T-cell (primary cell): ENCODE results near the gene SELENOH. TPM values are rescaled to one million over a fixed set of nuclear protein-coding genes. Genes with fewer than 3 reads are reported as not detected.

Experiments used
- ATAC-seq, 4 experiments: fragments of 200-7000 bp in 3 of 4; fragments of 150-1000 bp in 1 of 4; cut with Tn5 transposase; replicated peaks in 1 of 4; 1 replicate in 3 of 4; 2 replicates in 1 of 4; pipeline ENCODE4 v1.10.0; 2021; ENCODE audit warnings: moderate library complexity in 3 of 4, mild to moderate bottlenecking in 2 of 4, moderate number of reproducible peaks in 1 of 4
- CTCF ChIA-PET, 2 donors: fragments of 300-600 bp; sonication (Branson Sonifier 250); formaldehyde crosslinking; loops; one replicate each; lab custom pipeline; 2022; ENCODE audit warnings: antibody characterized with exemption in 2 of 2; lab: Charles Lee
- POLR2A ChIA-PET, 2 donors: fragments of 300-600 bp; sonication (Branson Sonifier 250); formaldehyde crosslinking; loops; one replicate each; lab custom pipeline; 2022; ENCODE audit warnings: antibody characterized with exemption in 2 of 2; lab: Charles Lee
- DNase-seq, 35 experiments: peaks; one replicate each; pipeline versions ENCODE4 v3.0.0 to v3.0.0-alpha.2; 2013 to 2023
- H3K27ac ChIP-seq: one replicate; pipeline ENCODE4 v1.5.1; 2013; ENCODE audit warnings: low read length
- H3K27me3 ChIP-seq, 2 experiments: replicated peaks in 1 of 2; 1 replicate in 1 of 2; 2 replicates in 1 of 2; pipeline versions ENCODE4 v1.6.1 to v1.7.0; 2013; ENCODE audit warnings: low read length in 1 of 2, mixed read lengths in 1 of 2; ENCODE audit not compliant: control insufficient read depth in 2 of 2, insufficient read depth in 2 of 2; ENCODE audit errors: extremely low read depth in 1 of 2
- H3K36me3 ChIP-seq, 2 donors: 1 replicate in 1 of 2; 2 replicates in 1 of 2; pipeline versions ENCODE4 v1.6.1 to v1.7.0; 2013; ENCODE audit warnings: low read length in 1 of 2; ENCODE audit not compliant: control insufficient read depth in 2 of 2, insufficient read depth in 1 of 2; ENCODE audit errors: extremely low read depth in 1 of 2
- H3K4me1 ChIP-seq, 2 experiments: 1 replicate in 1 of 2; 2 replicates in 1 of 2; pipeline versions ENCODE4 v1.6.1 to v1.7.0; 2013; ENCODE audit warnings: low read length in 2 of 2, mixed read lengths in 1 of 2; ENCODE audit not compliant: insufficient read depth in 2 of 2, control insufficient read depth in 1 of 2; ENCODE audit errors: extremely low read depth in 1 of 2
- H3K4me3 ChIP-seq, 2 donors: 1 replicate in 1 of 2; 2 replicates in 1 of 2; pipeline versions ENCODE4 v1.5.1 to v1.7.0; 2013; ENCODE audit warnings: mild to moderate bottlenecking in 2 of 2, low read length in 1 of 2, moderate library complexity in 1 of 2; ENCODE audit not compliant: control insufficient read depth in 1 of 2; ENCODE audit errors: extremely low read depth in 1 of 2
- H3K9me3 ChIP-seq: 2 replicates; pipeline ENCODE4 v1.7.0; 2013
- H3K27ac Mint-ChIP-seq, 2 donors: one replicate each; pipeline ENCODE4 v1.8.0; 2020 to 2021; ENCODE audit warnings: mild to moderate bottlenecking in 2 of 2, mixed read lengths in 2 of 2
- H3K27me3 Mint-ChIP-seq, 2 donors: one replicate each; pipeline ENCODE4 v1.8.0; 2021 to 2022; ENCODE audit warnings: mixed read lengths in 2 of 2
- H3K36me3 Mint-ChIP-seq: one replicate; pipeline ENCODE4 v1.8.0; 2021; ENCODE audit warnings: mixed read lengths
- H3K4me1 Mint-ChIP-seq, 3 donors: one replicate each; pipeline ENCODE4 v1.8.0; 2020 to 2022; ENCODE audit warnings: mixed read lengths in 3 of 3, mild to moderate bottlenecking in 1 of 3
- H3K4me3 Mint-ChIP-seq, 3 donors: one replicate each; pipeline ENCODE4 v1.8.0; 2020 to 2022; ENCODE audit warnings: mild to moderate bottlenecking in 3 of 3, mixed read lengths in 3 of 3, moderate library complexity in 3 of 3
- H3K9me3 Mint-ChIP-seq, 3 donors: one replicate each; pipeline ENCODE4 v1.8.0; 2020 to 2022; ENCODE audit warnings: mixed read lengths in 3 of 3
- WGBS: methylation state at CpG from one replicate; pipeline ENCODE4 v1.1.5; 2013; ENCODE audit warnings: missing lambda C conversion rate; ENCODE audit not compliant: insufficient coverage; 5-methylcytosine and 5-hydroxymethylcytosine counted together
- total RNA-seq, 35 experiments: library from RNA in 6 of 35; stranded (reverse) in 6 of 35; fragments of 120-200 nt in 1 of 35; gene quantifications; one replicate each; pipeline versions ENCODE4 v1.2.1 to v1.2.4 and lab custom pipeline; 2013 to 2026

Gene SELENOH
- total RNA-seq, 5 donors from 2014 or later (not counting 1 experiment from before 2014, with no cell fraction given), result 88.5 to 155 (median 113) TPM

- no peaks in the 10 kb centered on the region for H3K36me3 ChIP-seq
- no peak for DNase-seq
- WGBS, result no CpG with 5 or more reads among the region's 2 CpGs
- H3K4me3 ChIP-seq, result no peak overlapping the region
- peaks cover 3 to 14% of the 10 kb centered on the region in 2 experiments for H3K4me1 ChIP-seq
- peaks cover 14 to 37% (median 16%) of the 10 kb centered on the region in 3 donors for H3K4me1 Mint-ChIP-seq
- ATAC-seq, result no peak
- no peaks in the 10 kb centered on the region for H3K9me3 Mint-ChIP-seq
- no peak overlapping the region for H3K4me3 Mint-ChIP-seq
- peaks cover 12% of the 10 kb centered on the region for H3K36me3 Mint-ChIP-seq
- no peak overlapping the region for H3K27ac ChIP-seq
- ChIA-PET POLR2A (no interaction called here), CTCF (interaction anchor here (0.6 to 2.1 kb wide), 3 partner anchors 36 to 157 kb away, joined by 3 to 19 read pairs (median 4); no protein-coding TSS in a partner anchor)
- no peaks in the 10 kb centered on the region for H3K27me3 ChIP-seq
- H3K9me3 ChIP-seq, result no peaks in the 10 kb centered on the region
- H3K27ac Mint-ChIP-seq, result no peak overlapping the region
- no peaks in the 10 kb centered on the region for H3K27me3 Mint-ChIP-seq
Observed at GRCh38 chr11:57764566-57764965, 23.3 kb downstream of the SELENOH start.

- DNase-seq (no peak), ATAC-seq (no peak)
- no CpG with 5 or more reads among the region's 2 CpGs for WGBS
- no peak overlapping the region for H3K27ac Mint-ChIP-seq
- CTCF ChIA-PET, result interaction anchor here (0.6 to 2.1 kb wide), 4 partner anchors 35 to 262 kb away, joined by 4 to 19 read pairs (median 8); no protein-coding TSS in a partner anchor
- no peaks in the 10 kb centered on the region for H3K9me3 Mint-ChIP-seq
- no peaks in the 10 kb centered on the region for H3K36me3 ChIP-seq
- peaks cover 14% of the 10 kb centered on the region for H3K36me3 Mint-ChIP-seq
- H3K9me3 ChIP-seq, result no peaks in the 10 kb centered on the region
- H3K4me1 Mint-ChIP-seq, result peaks cover 14 to 40% (median 16%) of the 10 kb centered on the region in 3 donors
- H3K4me1 ChIP-seq, result peaks cover 3 to 14% of the 10 kb centered on the region in 2 experiments
- no peak overlapping the region for H3K27ac ChIP-seq
- no peaks in the 10 kb centered on the region for H3K27me3 Mint-ChIP-seq
- POLR2A ChIA-PET, result no interaction called here
- H3K4me3 ChIP-seq, result no peak overlapping the region
- no peak overlapping the region for H3K4me3 Mint-ChIP-seq
- H3K27me3 ChIP-seq, result no peaks in the 10 kb centered on the region
Observed at GRCh38 chr11:57764972-57765371, 23.7 kb downstream of the SELENOH start.

GRCh38 chr11:57770793-57771192 lies 29.5 kb downstream of the SELENOH start:
- H3K4me1 Mint-ChIP-seq, result peaks cover 2 to 13% (median 7%) of the 10 kb centered on the region in 3 donors
- no peak overlapping the region for H3K27ac Mint-ChIP-seq
- no peak overlapping the region for H3K4me3 Mint-ChIP-seq
- ATAC-seq, result no peak
- POLR2A ChIA-PET, result no interaction called here
- no peak for DNase-seq
- no CpG with 5 or more reads among the region's 1 CpG for WGBS
- no peaks in the 10 kb centered on the region for H3K36me3 ChIP-seq
- H3K27ac ChIP-seq, result no peak overlapping the region
- no peaks in the 10 kb centered on the region for H3K9me3 ChIP-seq
- H3K27me3 Mint-ChIP-seq, result no peaks in the 10 kb centered on the region
- no peak overlapping the region for H3K4me3 ChIP-seq
- CTCF ChIA-PET, result no interaction called here
- peaks cover 19% of the 10 kb centered on the region for H3K36me3 Mint-ChIP-seq
- H3K4me1 ChIP-seq, result peaks cover 0 to 3% of the 10 kb centered on the region in 2 experiments
- no peaks in the 10 kb centered on the region for H3K9me3 Mint-ChIP-seq
- H3K27me3 ChIP-seq, result no peaks in the 10 kb centered on the region

GRCh38 chr11:57771365-57771764 lies 30.1 kb downstream of the SELENOH start:
- H3K27me3 ChIP-seq, result no peaks in the 10 kb centered on the region
- no peaks in the 10 kb centered on the region for H3K36me3 ChIP-seq
- peaks cover 0 to 3% of the 10 kb centered on the region in 2 experiments for H3K4me1 ChIP-seq
- Mint-ChIP-seq H3K27ac (no peak overlapping the region), H3K4me1 (peaks cover 2 to 13% (median 7%) of the 10 kb centered on the region in 3 donors), H3K36me3 (peaks cover 17% of the 10 kb centered on the region), H3K9me3 (no peaks in the 10 kb centered on the region), H3K27me3 (no peaks in the 10 kb centered on the region), H3K4me3 (no peak overlapping the region)
- no peaks in the 10 kb centered on the region for H3K9me3 ChIP-seq
- no peak overlapping the region for H3K27ac ChIP-seq
- CTCF ChIA-PET, result interaction anchor here in 1 of 2 donors (0.7 kb wide), 1 partner anchor 73 kb away, joined by 3 read pairs; no protein-coding TSS in a partner anchor
- no peak for DNase-seq
- 79% methylated on average over 1 of the region's 3 CpGs for WGBS
- ATAC-seq, result no peak
- no peak overlapping the region for H3K4me3 ChIP-seq
- POLR2A ChIA-PET, result interaction anchor here in 1 of 2 donors (0.6 kb wide), 1 partner anchor 1999 kb away, joined by 4 read pairs; no protein-coding TSS in a partner anchor

GRCh38 chr11:57772562-57772961 lies 31.3 kb downstream of the SELENOH start:
- H3K4me1 ChIP-seq, result peaks cover 0 to 3% of the 10 kb centered on the region in 2 experiments
- H3K36me3 ChIP-seq, result no peaks in the 10 kb centered on the region
- no peak overlapping the region for H3K27ac ChIP-seq
- H3K27ac Mint-ChIP-seq, result no peak overlapping the region
- POLR2A ChIA-PET, result no interaction called here
- DNase-seq (no peak), ATAC-seq (no peak)
- H3K9me3 ChIP-seq, result no peaks in the 10 kb centered on the region
- no peak overlapping the region for H3K4me3 Mint-ChIP-seq
- H3K27me3 Mint-ChIP-seq, result no peaks in the 10 kb centered on the region
- H3K27me3 ChIP-seq, result no peaks in the 10 kb centered on the region
- no peaks in the 10 kb centered on the region for H3K9me3 Mint-ChIP-seq
- H3K36me3 Mint-ChIP-seq, result peaks cover 9% of the 10 kb centered on the region
- H3K4me1 Mint-ChIP-seq, result peaks cover 2 to 23% (median 7%) of the 10 kb centered on the region in 3 donors
- CTCF ChIA-PET, result interaction anchor here in 1 of 2 donors (1.2 kb wide), 1 partner anchor 28 kb away, joined by 3 read pairs; no protein-coding TSS in a partner anchor
- 78% methylated on average over 1 of the region's 4 CpGs for WGBS
- H3K4me3 ChIP-seq, result no peak overlapping the region

- Histone ChIP-seq H3K27ac (no peak overlapping the region), H3K4me3 (no peak overlapping the region), H3K9me3 (no peaks in the 10 kb centered on the region), H3K36me3 (no peaks in the 10 kb centered on the region), H3K4me1 (peaks cover 0 to 3% of the 10 kb centered on the region in 2 experiments), H3K27me3 (no peaks in the 10 kb centered on the region)
- Mint-ChIP-seq H3K36me3 (peaks cover 9% of the 10 kb centered on the region), H3K4me1 (peaks cover 2 to 24% (median 7%) of the 10 kb centered on the region in 3 donors), H3K27ac (no peak overlapping the region), H3K4me3 (no peak overlapping the region), H3K9me3 (no peaks in the 10 kb centered on the region), H3K27me3 (no peaks in the 10 kb centered on the region)
- POLR2A ChIA-PET, result no interaction called here
- CTCF ChIA-PET, result interaction anchor here in 1 of 2 donors (1.2 kb wide), 1 partner anchor 28 kb away, joined by 3 read pairs; no protein-coding TSS in a partner anchor
- no CpG with 5 or more reads among the region's 5 CpGs for WGBS
- ATAC-seq (no peak), DNase-seq (no peak)
Observed at GRCh38 chr11:57773026-57773598, 31.8 kb downstream of the SELENOH start.
